Measurements from ENCODE around the gene GAA. TPM values are rescaled to one million over a fixed set of nuclear protein-coding genes. Genes with fewer than 3 reads are reported as not detected.
A peak's percentile ranks its signal among the peaks of the same experiment; 100 is the strongest.

Gene GAA
- total and polyA plus RNA-seq, 10 donors, result 22.7 to 166 (median 95.9) TPM

GRCh38 chr17:80132906-80133625 is 31.7 kb downstream of the GAA start:
- no peak for DNase-seq
- TF ChIP-seq POLR2AphosphoS5 (IDR thresholded peaks at IDR 0.05) (no peak), POLR2A (IDR thresholded peaks at IDR 0.05) (no peak)
- TF ChIP-seq, protein P1, sequence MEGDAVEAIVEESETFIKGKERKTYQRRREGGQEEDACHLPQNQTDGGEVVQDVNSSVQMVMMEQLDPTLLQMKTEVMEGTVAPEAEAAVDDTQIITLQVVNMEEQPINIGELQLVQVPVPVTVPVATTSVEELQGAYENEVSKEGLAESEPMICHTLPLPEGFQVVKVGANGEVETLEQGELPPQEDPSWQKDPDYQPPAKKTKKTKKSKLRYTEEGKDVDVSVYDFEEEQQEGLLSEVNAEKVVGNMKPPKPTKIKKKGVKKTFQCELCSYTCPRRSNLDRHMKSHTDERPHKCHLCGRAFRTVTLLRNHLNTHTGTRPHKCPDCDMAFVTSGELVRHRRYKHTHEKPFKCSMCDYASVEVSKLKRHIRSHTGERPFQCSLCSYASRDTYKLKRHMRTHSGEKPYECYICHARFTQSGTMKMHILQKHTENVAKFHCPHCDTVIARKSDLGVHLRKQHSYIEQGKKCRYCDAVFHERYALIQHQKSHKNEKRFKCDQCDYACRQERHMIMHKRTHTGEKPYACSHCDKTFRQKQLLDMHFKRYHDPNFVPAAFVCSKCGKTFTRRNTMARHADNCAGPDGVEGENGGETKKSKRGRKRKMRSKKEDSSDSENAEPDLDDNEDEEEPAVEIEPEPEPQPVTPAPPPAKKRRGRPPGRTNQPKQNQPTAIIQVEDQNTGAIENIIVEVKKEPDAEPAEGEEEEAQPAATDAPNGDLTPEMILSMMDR (IDR thresholded peaks at IDR 0.05 in 8 of 11, conservative IDR thresholded peaks at IDR 0.05 in 3 of 11), result no peak

DNA sequence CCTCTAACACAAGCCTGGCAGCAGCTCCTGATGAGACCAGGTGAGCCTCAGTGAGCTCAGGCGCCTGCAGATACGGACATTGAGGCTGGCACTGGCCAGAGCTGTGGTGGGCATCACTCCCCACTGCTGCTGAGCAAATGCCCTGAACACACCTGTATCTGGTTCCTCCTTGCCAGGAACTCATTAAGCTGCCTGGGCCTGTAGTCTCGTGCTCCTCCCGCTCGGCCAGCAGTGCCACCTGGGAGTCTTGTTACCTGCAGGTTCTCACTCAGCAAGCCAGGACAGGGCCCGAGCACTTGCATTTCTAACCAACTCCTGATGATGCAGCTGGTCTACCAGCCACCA is 32.2 kb downstream of the GAA start:
- peaks cover 8 to 66% (median 57%) of the 10 kb centered on the region in 6 donors for H3K36me3 ChIP-seq
- no peak overlapping the region for H3K27ac ChIP-seq
- no peaks in the 10 kb centered on the region for H3K27me3 ChIP-seq (replicated peaks in 1 of 7)
- H3K4me3 ChIP-seq, result no peak overlapping the region
- H3K4me1 ChIP-seq, result no peaks in the 10 kb centered on the region
- 94 to 98% (median 96%) methylated on average over 5 to 6 of the region's 6 CpGs for WGBS, 5 donors
- intact Hi-C loops (cut with DNase I; ENCODE audit: low total_unique reads), result no loop called here
- TF ChIP-seq, protein P1 (IDR thresholded peaks at IDR 0.05 in 8 of 11, conservative IDR thresholded peaks at IDR 0.05 in 3 of 11), result no peak
- TF ChIP-seq POLR2AphosphoS5 (IDR thresholded peaks at IDR 0.05) (peak in 2 of 3 donors; percentile 17 to 43), POLR2A (IDR thresholded peaks at IDR 0.05) (no peak)
- no peaks in the 10 kb centered on the region for H3K9me3 ChIP-seq
- no peak for DNase-seq

More at GRCh38 chr17:80132906-80133625, 31.7 kb downstream of the GAA start:
- no peak overlapping the region for H3K27ac ChIP-seq
- no peak overlapping the region for H3K4me3 ChIP-seq
- intact Hi-C loops (cut with DNase I; ENCODE audit: low total_unique reads), result no loop called here
- H3K9me3 ChIP-seq, result no peaks in the 10 kb centered on the region
- H3K4me1 ChIP-seq, result no peaks in the 10 kb centered on the region
- WGBS, 5 donors, result 90 to 99% (median 93%) methylated on average over 5 of the region's 5 CpGs
- no peaks in the 10 kb centered on the region for H3K27me3 ChIP-seq (replicated peaks in 1 of 7)
- peaks cover 6 to 61% (median 51%) of the 10 kb centered on the region in 6 donors for H3K36me3 ChIP-seq

DNA sequence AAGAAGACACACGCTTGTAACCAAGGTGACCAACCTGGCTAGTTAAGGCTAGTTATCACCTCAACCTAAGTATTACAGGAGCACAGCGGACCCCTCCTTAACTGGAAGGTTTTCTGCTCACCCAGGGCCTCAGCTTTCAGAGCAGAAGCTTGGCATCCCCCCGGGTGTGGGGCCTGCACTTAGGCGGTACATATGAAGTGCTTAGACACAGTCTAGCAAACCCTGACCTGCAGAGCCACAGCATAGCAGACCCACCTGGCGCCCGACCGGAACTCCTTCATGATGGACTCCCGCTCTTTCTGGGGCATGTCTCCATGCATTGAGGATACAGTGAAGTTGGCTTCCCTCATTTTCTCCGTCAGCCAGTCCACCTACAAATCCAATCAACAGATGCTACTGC is 35.8 kb downstream of the GAA start:
- intact Hi-C loops (cut with DNase I; ENCODE audit: low total_unique reads), result no loop called here
- WGBS, 5 donors, result 93 to 97% (median 96%) methylated on average over 9 of the region's 9 CpGs
- Histone ChIP-seq H3K27me3 (replicated peaks in 1 of 7) (no peaks in the 10 kb centered on the region), H3K9me3 (no peaks in the 10 kb centered on the region), H3K4me1 (no peaks in the 10 kb centered on the region), H3K4me3 (no peak overlapping the region), H3K27ac (no peak overlapping the region), H3K36me3 (peaks cover 8 to 100% (median 92%) of the 10 kb centered on the region in 6 donors)
- no peak for DNase-seq
- TF ChIP-seq POLR2A (IDR thresholded peaks at IDR 0.05) (no peak), POLR2AphosphoS5 (IDR thresholded peaks at IDR 0.05) (no peak)
- TF ChIP-seq, protein P1 (IDR thresholded peaks at IDR 0.05 in 8 of 11, conservative IDR thresholded peaks at IDR 0.05 in 3 of 11), result no peak

GRCh38 chr17:80138856-80139426 is 37.6 kb downstream of the GAA start:
- WGBS, 5 donors, result 89 to 96% (median 93%) methylated on average over 18 of the region's 18 CpGs
- DNase-seq, result no peak
- no peak overlapping the region for H3K4me3 ChIP-seq
- H3K27ac ChIP-seq, result no peak overlapping the region
- TF ChIP-seq POLR2AphosphoS5 (IDR thresholded peaks at IDR 0.05) (no peak), POLR2A (IDR thresholded peaks at IDR 0.05) (no peak)
- TF ChIP-seq, protein P1 (IDR thresholded peaks at IDR 0.05 in 8 of 11, conservative IDR thresholded peaks at IDR 0.05 in 3 of 11), result no peak
- H3K9me3 ChIP-seq, result no peaks in the 10 kb centered on the region
- peaks cover 10 to 100% (median 100%) of the 10 kb centered on the region in 6 donors for H3K36me3 ChIP-seq
- no peaks in the 10 kb centered on the region for H3K27me3 ChIP-seq (replicated peaks in 1 of 7)
- intact Hi-C loops (cut with DNase I; ENCODE audit: low total_unique reads), result no loop called here
- H3K4me1 ChIP-seq, result peaks cover 0 to 7% (median 1%) of the 10 kb centered on the region in 6 donors

Measured in spleen (tissue), 11 donors.